ENCODE results near the gene AFTPH.

Gene AFTPH

DNA sequence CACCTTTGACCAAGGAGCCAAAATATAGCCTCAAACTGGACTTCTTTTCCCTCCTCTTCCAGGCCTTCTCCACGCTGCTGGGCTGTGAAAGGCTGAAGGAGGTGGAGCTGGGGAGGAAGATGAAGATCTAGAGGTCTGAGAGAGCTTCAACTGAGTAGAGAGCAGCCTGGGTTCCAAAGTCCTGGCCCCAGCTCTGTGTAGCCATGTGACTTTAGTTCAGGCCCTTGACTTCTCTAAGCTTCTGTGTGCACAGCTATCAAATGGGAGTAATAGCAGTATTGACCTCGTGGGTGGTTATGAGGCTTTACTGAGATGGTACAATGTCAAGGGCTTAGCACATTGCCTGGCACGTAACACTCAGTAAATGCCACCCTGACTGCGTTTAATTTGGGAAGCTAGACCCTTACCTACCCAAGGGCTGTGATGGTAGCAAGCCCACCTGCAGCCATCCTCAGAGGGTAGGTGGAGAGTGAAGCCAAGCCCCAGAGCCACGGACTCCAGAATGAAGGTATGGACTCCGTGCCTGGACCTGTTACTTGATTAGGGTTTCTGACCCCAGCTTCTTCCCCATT is 91.2 kb downstream of the AFTPH start:
- TF ChIP-seq, protein P1, sequence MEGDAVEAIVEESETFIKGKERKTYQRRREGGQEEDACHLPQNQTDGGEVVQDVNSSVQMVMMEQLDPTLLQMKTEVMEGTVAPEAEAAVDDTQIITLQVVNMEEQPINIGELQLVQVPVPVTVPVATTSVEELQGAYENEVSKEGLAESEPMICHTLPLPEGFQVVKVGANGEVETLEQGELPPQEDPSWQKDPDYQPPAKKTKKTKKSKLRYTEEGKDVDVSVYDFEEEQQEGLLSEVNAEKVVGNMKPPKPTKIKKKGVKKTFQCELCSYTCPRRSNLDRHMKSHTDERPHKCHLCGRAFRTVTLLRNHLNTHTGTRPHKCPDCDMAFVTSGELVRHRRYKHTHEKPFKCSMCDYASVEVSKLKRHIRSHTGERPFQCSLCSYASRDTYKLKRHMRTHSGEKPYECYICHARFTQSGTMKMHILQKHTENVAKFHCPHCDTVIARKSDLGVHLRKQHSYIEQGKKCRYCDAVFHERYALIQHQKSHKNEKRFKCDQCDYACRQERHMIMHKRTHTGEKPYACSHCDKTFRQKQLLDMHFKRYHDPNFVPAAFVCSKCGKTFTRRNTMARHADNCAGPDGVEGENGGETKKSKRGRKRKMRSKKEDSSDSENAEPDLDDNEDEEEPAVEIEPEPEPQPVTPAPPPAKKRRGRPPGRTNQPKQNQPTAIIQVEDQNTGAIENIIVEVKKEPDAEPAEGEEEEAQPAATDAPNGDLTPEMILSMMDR (IDR thresholded peaks at IDR 0.05; ENCODE audit: insufficient read depth, low read depth, low read length, missing control alignments): no peak
- DNase-seq (ENCODE audit: low read depth): no peak
- H3K4me3 ChIP-seq (ENCODE audit: low read length): no peak overlapping the region

DNA sequence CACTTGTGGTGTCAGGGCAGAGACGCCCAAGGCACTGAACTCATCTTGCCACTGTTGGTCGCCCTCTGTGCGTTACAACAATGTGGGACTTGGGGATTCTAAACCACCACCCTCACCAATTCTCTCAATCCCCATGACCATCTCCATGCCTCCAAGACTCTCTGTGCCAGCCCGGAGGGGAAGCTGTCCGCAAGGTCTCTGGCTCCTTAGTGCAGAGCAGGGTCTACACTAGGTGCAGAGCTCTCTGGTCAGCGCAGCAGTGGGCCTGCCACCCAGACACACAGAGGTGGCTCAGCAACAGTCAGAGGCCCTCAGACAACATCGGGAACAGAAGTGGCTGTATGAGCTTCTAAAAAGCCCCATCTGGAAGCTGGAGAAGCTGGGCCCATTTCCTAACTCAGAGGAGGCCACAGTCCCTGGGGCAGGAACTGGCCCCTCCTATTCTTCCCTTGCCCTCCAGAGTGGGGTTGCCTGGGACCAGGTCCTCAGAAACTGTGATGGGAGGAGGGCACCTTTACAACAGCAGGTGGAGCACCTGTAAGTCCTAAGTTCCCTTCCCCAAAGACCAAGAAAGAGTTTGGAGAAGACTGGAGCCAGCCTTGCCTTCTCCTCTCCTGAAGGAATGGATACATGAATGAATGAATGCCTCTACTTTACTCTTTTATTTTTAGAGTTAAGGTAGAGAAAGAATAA is 91.9 kb downstream of the AFTPH start:
- DNase-seq (ENCODE audit: low read depth): no peak
- TF ChIP-seq, protein P1 (IDR thresholded peaks at IDR 0.05; ENCODE audit: insufficient read depth, low read depth, low read length, missing control alignments): no peak

DNA sequence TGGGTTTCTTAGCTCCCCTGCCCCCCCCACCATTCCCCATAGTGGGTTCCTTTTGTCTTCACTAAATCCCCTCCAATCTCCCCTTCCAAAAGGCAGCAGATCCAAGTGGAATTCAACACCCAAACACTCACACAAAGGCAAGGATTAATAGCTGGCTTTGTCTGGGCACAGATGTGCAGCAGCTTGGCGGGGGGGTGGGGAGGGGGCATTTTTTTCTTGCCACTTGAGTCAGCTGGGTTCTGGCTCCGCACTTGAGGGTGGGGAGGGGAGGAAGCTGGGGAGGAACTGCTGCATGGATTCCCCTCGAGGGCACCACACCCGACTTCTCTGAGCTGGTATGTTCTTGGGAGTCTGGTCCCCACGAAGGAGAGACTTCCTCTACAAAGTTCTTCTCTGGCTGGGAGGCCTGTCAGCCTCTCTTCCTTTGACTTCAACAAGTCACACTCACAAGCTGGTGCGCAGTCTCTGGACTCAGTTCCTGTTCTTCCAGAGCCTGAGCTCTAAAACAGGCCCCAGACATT is 93.6 kb downstream of the AFTPH start:
- DNase-seq (ENCODE audit: low read depth): no peak
- H3K4me3 ChIP-seq (ENCODE audit: low read length): no peak overlapping the region
- TF ChIP-seq, protein P1 (IDR thresholded peaks at IDR 0.05; ENCODE audit: insufficient read depth, low read depth, low read length, missing control alignments): no peak

More for the DNA sequence above, 91.9 kb downstream of the AFTPH start:
- H3K4me3 ChIP-seq (ENCODE audit: low read length): no peak overlapping the region

DNA sequence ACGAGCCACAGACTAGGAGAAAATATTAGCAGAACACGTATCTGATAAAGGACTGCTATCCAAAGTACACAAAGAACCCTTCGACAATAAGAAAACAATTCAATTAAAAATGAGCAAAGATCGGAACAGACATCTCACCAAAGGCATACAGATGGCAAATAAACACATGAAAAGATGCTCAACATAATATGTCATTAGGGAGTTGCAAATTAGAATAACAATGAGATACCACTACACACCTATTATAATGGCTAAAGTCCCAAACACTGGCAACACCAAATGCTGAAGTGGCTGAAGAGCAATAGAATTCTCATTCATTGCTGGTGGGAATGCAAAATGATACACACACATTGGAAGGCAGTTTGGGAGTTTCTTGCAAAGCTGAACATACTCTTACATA is 96.5 kb downstream of the AFTPH start:
- no peak overlapping the region for H3K4me3 ChIP-seq (ENCODE audit: low read length)
- TF ChIP-seq, protein P1 (IDR thresholded peaks at IDR 0.05; ENCODE audit: insufficient read depth, low read depth, low read length, missing control alignments): no peak
- no peak for DNase-seq (ENCODE audit: low read depth)

DNA sequence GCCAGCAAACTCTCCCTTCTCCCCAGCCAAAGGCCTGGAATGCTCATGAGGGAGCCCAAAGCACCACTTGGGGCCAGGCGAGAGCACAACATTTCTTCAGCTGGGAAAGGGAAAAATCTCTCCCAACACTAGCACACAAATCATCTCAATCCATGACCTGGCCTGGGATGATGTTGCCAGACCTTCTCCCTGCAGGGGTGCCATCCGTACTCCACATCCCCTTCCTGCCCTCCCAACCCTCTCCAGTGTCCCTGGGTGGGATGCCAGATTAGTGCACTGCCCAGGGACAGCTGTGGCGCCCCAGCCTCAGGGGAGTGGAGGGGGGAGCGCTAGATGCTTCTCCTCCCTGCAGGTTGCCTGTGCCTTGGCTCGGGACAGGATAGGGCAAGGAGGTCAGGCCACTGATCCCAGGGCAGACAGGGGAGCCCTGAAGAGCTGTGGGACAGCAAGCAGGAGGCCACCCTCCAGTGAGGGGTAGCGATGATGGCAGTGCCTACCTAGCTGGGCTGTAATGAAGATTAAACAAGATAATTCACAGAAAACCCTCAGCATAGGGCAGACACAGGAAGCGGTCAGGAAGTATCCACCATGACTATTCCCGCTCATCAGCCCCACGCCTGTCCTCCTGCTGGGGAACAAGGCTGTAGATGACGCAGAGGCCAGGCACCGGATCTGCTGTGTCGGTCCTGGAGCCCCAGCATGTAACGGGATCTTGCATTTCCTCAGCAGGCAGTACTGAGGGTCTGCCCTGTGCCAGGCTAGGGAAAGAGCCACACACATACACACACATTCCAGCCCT is 98.5 kb downstream of the AFTPH start:
- no peak overlapping the region for H3K4me3 ChIP-seq (ENCODE audit: low read length)
- DNase-seq (ENCODE audit: low read depth): no peak
- TF ChIP-seq, protein P1 (IDR thresholded peaks at IDR 0.05; ENCODE audit: insufficient read depth, low read depth, low read length, missing control alignments): peak; percentile 11

DNA sequence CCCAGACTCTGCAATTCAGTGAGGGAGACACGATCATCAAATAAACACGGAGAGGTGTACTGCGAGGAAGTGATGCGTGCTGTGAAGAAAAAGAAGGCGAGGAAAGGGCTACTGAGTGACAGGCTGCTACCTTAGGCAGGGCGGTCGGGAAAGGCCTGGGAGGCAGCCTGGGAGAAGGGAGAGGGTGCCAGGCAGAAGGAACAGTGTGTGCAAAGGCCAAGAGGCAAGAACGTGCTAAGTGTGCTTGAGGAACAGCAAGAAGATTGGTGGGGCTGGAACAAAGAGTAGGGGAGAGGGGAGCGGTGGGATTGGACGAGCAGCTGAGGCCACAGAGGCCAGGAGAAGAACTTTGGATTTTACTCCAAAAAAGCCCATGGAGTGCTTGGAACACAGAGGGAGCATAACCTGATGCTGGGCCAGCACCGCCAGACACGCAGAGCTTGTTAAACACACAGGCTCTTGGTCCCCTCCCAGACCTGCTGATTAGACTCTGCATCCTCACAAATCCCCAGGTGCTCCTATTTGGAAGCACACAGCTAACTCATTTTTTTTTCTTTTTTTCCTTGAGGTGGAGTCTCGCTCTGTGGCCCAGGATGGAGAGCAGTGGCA is 99.2 kb downstream of the AFTPH start:
- H3K4me3 ChIP-seq (ENCODE audit: low read length): no peak overlapping the region
- DNase-seq (ENCODE audit: low read depth): no peak
- TF ChIP-seq, protein P1 (IDR thresholded peaks at IDR 0.05; ENCODE audit: insufficient read depth, low read depth, low read length, missing control alignments): no peak
